GM10266 (cell line): Measurements from ENCODE around the gene SH3TC2.

Experiments
- DNase-seq: peaks from one replicate; pipeline ENCODE4 v3.0.0; 2012; ENCODE audit errors: extremely low spot score
- CTCF ChIP-seq: IDR thresholded peaks from 2 replicates; pipeline ENCODE4 v1.5.1; 2012; ENCODE audit warnings: mild to moderate bottlenecking, low read depth; ENCODE audit not compliant: control insufficient read depth, insufficient read depth; ENCODE audit errors: missing control alignments

SH3TC2 gene

GRCh38 chr5:149013796-149014195, 49.1 kb downstream of the SH3TC2 start:
- no peak for DNase-seq
- TF ChIP-seq CTCF = no peak

- no peak for DNase-seq
- no peak for TF ChIP-seq CTCF
Observed at GRCh38 chr5:149012350-149012749, 50.5 kb downstream of the SH3TC2 start.

GRCh38 chr5:149011728-149012127, 51.1 kb downstream of the SH3TC2 start:
- TF ChIP-seq CTCF = no peak
- no peak for DNase-seq

GRCh38 chr5:149011084-149011483, 51.8 kb downstream of the SH3TC2 start:
- no peak for TF ChIP-seq CTCF
- no peak for DNase-seq

GRCh38 chr5:149007174-149007573, 55.7 kb downstream of the SH3TC2 start:
- no peak for DNase-seq
- TF ChIP-seq CTCF = no peak

GRCh38 chr5:149006426-149006825, 56.4 kb downstream of the SH3TC2 start:
- no peak for TF ChIP-seq CTCF
- DNase-seq = no peak

- no peak for DNase-seq
Observed at GRCh38 chr5:149005077-149005892, 57.6 kb downstream of the SH3TC2 start.

More at GRCh38 chr5:149005077-149005892, 57.6 kb downstream of the SH3TC2 start:
- TF ChIP-seq CTCF = no peak
